T-helper 2 cell treated with Interferon-gamma antibody and Interleukin-4, amounts not matched to agents 100 ng/mL and 5 ng/mL, for 36 hours (primary cell): ENCODE results near the gene SLC22A12. TPM values are rescaled to one million over a fixed set of nuclear protein-coding genes. Genes with fewer than 3 reads are reported as not detected.

ENCODE experiments used
- intact Hi-C: fragments of 100-400 bp; cut with micrococcal nuclease; formaldehyde crosslinking; loops from one replicate; pipeline ENCODE4 v1.15.1; 2023
- total RNA-seq: library from RNA; stranded (reverse); gene quantifications from 2 replicates; pipeline ENCODE4 v1.2.3, GENCODE V29; 2022

Gene SLC22A12
- total RNA-seq, 1 donor from 2014 or later = not detected

DNA sequence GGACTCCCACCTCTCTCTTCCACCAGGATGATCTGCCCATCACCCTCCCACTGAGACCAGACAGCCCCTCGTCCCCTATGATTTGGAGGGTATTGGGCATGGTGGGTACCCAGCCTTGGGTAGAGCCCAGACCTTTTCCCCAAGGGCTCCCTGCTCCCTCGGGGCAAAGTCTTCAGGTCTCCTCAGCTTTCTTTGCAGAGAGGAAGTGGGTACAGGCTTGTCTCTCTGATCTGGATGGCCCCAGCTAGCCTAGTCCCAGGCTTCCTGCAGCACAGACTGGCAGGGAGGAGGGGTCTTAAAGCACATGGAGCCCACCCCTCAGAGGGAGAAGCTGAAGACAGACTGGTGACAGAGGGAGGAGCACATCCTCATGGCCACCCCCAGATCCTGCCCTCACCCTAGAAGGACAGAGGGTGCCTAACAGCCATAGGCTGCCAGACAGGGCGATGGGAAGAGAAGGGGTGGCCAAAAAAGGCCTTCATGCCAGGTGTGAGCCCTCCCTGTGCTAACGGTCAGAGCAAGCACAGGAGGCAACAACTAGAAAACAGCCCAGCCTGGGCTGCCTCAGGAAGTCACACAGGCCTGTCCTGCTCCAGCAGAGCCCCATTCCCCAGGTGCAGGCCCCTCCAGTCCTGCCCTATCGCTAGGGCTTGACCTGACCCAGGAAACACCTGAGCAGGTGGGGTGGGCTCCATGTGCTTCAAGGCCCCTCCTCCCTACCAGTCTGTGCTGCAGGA lies 30.4 kb downstream of the SLC22A12 start:
- intact Hi-C loops = no loop called here

DNA sequence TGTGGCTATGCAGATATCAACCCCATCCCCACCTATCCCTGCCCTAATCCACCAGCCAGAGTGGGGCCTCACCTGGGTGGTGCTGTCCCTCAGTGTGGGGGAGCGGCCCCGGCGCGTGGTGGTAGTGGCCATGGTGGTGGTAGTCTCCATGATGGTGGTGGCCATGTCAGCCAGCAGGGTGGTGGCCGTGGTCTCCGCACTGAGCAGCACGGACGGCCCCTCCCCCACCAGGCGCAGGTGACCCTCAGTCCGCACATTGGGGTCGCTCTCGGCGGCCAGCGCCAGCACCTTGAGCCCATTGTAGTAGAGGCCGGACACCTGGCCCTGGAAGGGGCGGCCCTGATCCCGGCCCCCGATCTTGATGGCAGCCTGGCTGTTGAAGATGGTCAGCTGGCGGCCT lies 31.7 kb downstream of the SLC22A12 start:
- intact Hi-C loops = no loop called here

DNA sequence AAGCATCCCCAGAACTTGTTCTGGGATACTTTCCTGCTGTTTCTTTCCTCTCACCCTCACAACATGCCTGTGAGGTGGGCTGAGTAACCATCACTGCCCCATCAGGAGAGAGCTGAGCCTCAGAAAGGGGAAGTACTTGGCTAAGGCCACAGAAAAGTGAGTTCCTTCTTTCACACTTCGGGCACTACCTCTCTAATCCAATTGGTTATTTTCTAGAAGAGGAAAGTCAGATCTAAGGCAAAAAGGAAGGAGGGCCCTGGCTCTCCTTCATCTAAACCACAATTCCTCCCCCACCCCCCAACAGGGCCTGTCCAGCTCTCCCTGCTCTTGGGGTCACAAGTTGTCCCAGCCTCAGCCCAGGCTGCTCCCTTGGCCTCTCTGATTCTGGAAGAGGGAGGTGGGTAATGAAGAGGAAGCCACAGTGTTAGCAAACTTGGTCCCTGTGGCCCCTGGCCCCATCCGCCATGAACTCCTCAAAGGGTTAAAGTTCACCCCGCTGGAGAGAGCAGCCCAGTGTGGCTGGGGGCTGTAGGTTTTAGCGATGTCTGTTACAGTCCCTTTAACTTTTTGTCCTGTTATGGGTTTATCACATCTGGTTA lies 34.0 kb downstream of the SLC22A12 start:
- intact Hi-C loops = no loop called here

DNA sequence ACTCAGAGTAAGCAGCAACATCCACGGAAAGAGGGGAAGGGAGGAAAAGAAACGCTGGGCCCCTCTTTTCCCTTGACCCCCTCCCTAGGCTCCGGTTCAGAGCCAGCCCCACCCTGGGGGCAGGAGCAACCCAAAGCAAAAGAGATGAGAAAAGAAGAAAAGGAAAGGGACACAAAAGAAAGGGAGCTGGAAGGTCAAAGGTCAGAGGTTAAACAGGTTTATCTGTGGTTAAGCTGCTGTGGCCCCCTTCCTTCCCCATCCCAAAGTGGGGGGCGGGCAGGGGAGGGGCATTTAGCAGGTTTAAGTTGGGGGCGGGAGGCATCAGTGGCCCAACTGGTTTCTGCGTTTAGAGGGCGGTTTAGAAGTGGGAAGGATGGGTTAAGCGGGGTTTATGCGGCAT lies 35.6 kb downstream of the SLC22A12 start:
- intact Hi-C loops = no loop called here

DNA sequence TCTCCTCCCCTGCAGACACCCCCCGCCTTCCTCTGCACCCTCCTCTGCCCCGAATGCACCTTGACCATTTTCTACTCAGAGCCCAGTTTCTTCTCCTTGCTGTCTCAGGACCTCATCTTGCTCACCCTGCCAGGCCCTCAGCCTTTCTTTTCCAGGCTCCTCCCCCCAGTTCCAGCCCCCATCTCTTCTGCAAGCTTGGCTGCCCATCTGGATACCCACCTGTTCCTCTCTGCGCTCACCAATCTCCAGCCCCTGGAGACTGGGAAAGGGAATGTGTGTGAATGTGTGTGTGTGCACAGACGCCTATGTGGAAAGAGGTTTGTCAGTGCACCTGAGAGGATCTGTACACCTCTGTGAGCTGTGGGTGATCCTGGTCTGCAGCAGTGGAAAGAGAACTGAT lies 36.4 kb downstream of the SLC22A12 start:
- intact Hi-C loops = no loop called here

DNA sequence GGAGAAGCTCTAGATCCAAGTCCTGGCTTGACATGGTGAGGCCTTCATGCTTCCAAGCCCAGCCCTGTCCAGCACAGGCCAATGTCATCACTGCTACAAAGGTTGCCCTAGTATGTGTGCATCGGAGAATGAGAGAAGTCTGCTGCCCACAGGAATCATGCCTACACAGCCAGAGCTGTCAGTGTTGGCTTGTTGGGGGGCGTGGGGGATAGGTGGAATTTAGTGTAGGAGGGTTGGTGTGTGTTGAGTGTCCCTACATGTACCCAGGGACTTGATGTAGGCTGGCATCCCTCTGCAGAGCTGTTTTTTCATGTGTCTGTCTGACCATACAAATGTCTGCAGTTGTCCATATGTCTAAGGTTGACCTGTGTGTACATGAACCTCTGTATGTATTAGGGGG lies 37.6 kb downstream of the SLC22A12 start:
- intact Hi-C loops = no loop called here

DNA sequence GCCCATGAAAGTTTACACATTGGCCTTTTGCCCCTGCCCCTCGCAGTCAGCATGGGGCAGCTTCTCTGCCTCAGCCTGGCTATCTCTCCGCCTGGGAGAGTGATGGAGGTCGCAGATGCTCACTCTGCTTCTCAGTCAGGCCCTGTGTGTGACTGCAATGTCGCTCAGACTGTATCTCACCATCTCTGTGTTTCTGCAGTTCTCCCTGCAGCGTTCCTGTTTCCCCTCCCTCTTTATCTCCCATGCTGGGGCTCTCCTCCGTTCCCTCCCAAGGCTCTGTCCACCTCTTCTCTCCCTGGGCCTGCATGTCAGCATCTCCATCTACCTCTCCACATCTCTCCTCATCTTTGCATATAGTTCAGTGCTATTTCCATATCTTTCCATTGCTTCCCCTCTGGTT lies 38.1 kb downstream of the SLC22A12 start:
- intact Hi-C loops = no loop called here

DNA sequence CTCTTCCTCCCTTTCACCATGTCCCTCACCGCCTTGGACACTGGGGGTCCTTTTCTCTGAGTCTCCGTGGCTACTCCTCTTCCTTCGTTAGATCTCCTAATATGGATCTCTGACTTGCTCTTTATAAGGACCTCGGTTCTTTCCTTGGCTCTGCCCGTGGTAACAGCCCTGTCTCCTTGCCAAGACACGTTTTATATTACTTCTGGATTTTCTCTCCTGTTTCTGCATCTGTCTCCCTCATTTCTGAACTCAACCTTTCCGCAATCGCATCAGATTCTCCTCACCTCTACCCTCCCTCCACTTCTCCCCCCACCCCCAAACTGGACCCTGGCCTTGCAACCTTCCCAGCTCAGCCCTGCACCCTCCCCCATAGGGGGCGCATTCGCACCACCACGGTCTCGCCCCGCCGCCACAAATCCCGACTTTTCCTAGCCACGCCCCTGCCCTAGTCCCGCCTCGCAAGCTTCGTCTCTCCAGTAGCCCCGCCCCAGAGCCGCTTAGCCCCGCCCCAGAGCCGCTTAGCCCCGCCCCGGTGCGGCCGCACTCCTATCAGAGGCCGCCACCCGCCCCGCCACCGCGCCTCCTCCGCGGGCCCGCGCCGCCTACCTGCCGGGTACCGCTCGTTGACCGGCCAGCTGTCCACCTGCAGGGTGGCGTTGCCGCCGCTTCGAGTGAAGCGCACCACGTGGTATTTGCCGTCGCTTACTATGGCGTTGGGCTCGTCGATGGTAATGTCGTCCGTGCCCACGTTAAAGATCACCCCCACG lies 39.0 kb downstream of the SLC22A12 start:
- intact Hi-C loops = no loop called here

DNA sequence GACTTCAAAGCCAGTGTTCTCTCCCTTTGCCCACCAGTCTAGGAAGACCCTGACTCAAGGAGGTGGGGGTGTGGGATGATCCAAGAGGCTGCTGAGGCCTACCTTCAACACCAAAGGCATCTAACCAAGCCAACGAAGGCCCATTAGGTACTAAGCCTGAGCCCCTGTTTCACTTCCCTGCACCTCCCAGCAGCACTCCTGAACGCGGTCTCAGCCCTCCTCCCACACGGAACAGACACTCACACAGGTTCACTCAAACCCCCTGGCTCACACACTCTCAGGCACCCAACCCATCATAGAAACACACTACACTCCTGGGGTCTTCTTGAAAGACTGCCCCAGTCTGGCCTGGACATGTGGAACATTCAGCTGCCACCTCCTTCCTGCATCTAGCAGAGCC lies 40.7 kb downstream of the SLC22A12 start:
- intact Hi-C loops = no loop called here

DNA sequence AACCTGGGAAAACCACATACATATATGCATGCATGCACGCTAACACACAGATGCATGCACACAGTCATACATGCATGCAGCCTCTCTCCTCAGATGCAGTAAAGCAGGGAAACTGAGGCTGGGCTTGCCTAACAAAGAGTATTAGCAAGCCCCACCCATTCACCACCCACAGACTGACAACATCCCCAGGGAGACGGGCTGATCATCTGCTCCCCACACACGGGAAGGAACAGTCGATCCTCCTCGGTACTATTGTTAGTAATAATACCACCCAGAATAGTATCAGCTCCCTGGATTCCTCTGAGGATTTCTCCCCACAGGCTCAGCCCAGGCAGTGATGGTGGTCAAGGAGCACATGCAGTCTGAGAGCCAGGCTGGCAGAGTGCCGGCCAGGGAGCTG lies 41.2 kb downstream of the SLC22A12 start:
- intact Hi-C loops = no loop called here

DNA sequence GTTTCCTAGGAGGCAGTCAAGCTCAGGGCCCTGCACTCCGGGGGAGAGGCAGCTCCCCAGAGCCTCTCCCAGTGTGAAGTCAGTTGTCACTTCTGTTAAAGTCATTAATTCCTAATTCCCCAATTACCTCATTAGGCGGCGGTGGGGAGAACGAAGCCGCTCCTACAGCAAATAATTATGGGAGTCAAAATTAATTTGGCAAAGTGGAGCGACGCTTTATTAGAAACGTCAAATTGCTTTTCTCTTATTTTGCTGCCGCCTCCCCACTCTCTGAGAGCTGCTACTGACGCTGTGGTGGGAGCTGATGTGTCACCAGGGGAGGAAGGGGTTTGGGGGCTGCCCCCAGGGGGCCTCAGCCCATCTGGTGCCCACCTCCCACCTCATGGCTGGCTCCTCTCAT lies 41.6 kb downstream of the SLC22A12 start:
- intact Hi-C loops = no loop called here

DNA sequence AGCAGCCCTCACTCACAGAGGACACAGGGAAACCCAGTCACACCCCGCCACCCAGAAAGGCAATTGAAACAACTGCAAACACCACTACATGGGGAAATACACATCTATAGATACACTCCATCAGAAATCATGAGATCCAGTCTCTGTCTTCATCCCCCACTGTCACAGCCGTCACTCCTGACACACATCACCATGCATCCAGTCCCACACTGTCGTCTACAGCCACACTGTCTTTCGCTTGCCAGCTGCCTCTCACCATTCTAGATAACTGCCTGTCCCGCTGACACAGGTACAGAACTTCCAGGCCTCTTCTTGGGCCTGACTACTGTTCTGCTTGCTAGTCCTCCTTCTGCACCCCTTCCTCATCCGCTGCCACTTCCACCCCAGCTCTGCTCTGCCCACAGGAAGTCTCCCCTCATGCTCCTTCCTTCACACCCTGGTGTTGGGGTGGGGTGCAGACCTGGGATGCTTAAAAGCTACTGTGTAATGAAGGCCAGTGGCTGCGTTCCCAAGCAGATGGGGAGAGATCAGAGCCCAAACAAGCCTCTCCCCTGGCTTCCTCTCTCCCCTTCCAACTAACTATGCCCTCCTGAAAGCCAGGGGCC lies 42.6 kb downstream of the SLC22A12 start:
- intact Hi-C loops = no loop called here

DNA sequence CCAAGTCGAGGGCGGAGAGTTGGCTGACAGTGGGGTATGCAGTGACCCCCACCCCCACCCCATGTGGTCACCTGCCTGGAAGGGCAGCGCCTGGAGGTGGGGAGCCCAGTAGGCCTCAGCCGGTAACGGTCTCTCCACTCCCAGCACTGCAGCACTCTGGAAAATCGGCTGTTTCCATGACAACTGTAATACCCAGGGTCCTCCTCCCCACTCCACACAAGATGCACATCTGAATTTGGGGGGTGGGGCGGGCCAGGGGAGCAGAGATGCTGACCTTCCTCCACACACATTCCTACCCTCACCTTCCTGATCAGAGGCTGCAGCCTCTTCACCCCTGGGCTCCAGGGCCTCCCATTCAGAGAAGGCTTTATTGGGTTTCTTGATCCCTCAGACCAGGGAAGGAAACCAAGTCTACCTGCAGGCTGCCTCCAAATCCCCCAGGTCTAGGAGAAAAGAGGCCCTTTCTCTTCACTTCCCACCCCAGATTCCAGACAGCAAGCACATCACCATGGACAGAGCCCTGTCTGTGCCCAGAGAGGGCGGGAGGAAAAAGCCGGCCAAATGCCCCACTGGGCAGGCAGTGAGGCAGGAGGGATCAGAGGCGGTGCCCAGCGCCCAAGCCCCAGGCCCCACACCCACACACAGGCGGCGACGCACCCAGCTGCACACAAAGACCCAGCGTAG lies 46.5 kb downstream of the SLC22A12 start:
- intact Hi-C loops = no loop called here

DNA sequence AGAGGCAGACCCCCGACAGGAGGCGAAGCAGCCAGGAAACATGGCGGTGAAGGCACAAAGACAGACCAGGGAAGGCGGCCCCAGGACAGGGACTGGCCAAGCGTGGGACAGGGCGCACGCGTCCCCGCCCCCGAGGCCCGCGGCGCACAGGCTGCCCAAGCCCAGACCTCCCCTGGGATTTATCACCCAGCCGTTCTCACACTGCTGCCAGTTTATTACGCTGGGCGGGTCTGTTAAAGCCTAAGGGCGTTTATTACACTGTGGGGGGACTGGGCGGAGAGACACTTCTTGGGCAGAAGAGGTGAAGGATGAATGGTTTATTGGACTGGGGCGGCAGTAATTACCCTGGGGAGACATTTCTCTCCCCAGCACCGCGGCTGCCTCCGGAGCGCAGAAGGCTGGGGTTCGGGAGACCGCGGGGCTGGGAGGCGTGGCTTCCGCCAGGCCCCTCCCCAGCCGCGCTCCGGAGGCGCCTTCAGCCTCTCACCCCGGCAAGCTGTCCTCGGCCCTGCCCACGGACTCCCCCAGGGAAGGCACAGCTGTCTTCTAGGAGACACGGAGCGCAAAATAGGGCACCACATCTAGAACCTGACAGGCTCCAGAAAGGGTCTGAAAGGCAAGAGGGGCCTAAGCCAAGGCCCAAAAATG lies 47.1 kb downstream of the SLC22A12 start:
- intact Hi-C loops = no loop called here

DNA sequence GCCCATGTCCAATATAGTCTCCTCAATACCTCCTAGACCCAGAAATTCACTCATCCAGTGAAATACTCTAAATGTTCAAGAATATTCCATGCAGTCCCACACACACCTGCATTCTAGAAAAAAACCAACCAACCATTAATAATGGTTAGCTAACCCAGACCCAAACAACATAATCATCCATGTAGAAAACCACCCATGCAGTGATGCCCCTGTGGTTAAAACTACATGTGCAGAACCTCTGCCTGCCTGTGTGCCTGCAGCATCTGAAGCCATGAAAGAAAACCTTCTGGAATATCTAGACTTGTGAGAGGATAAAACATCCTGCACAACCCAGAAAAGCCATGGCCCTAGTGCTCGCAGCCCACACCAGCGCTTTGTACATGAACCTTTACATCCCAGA lies 47.8 kb downstream of the SLC22A12 start:
- intact Hi-C loops = no loop called here

DNA sequence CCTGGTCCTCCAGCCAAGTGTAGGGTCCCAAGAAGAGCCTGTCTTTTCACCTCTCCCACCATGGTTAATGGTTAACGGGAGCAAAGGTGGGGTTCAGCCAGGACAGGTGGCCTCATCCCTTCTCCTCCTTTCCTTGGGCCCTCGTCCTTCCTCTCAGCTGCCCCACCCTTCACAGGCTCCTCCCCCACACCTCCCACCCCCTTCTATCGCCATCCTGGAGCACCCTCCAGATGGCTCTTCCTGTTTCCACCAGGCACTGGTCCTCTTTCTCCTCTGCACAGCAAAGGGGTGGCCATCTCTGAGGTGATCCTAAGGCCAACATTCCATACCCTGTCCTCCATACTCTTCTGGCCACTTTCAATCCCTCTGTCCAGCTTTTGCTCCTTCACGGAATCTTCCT lies 48.9 kb downstream of the SLC22A12 start:
- intact Hi-C loops = no loop called here

DNA sequence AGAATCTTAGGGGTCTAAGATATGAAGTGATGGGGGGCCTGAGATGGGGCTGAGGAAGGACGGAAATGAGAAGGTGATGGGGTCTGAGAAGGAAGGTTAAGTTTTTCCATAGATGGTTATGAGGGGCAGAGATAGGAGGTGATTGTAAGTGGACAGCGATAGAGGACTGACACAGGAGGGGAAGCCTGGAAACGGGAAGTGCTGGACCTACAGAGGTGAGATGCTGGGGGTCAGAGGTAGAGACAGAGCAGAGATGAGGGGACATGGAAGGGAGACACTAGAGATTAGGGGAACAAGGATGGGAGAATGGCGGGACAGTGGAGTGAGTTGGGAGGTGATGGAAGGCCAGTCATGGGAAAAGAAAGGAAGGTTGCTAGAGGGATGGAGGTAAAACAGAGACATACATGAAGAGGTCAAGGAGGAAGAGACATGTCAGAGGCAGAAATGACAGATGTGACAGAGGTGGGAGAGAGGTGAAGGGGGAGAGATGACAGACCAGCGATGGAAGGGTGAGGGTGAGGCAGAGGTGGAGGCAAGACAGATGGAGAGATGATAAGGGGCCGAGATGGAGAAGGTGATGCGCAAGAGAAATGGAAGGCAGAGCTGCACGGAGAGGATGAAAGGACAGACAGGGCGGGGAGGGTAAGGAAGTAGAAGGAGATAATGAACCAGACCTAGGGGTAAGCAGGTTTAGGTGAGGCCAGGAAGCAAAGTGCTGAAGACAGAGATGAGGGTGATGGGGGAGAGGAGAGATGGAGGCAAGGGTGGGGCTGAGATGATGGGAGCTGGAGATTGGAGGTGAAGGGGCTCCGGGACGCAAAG lies 50.8 kb downstream of the SLC22A12 start:
- intact Hi-C loops = no loop called here

DNA sequence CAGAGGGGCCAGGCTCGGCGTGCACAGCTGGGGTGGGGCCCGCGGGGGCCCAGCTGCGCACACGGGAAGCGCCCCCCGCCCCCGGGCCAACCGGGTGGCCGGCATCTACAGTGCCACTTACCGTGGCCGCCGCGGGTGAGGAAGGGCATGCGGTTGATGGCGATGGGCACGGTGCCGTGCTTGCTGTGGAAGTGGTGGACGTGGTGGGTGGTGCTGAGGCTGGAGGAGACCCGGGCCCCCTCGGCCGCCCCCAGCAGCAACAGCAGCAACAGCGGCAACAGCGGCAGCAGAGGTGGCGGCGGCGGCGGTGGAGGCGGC lies 51.4 kb downstream of the SLC22A12 start:
- intact Hi-C loops = no loop called here

DNA sequence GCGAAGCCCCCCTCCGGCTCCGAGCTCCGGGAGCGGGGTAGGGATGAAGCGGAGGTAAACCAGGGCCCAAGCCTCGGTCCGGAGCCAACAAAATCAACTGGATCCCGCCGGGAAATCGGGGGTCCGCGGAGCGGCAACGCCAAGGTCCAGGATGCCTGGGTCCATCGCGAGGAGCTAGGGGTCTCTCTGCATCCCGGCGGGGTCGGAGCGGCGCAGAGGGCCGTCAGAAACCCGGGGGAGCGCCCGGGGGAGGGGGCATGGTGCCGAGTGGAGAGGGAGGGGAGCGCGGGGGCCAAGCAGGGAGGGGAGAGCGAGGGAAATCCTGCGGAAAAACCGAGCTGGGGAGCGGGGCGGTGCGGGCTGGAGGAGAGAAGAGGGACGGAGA lies 51.8 kb downstream of the SLC22A12 start:
- intact Hi-C loops = no loop called here

DNA sequence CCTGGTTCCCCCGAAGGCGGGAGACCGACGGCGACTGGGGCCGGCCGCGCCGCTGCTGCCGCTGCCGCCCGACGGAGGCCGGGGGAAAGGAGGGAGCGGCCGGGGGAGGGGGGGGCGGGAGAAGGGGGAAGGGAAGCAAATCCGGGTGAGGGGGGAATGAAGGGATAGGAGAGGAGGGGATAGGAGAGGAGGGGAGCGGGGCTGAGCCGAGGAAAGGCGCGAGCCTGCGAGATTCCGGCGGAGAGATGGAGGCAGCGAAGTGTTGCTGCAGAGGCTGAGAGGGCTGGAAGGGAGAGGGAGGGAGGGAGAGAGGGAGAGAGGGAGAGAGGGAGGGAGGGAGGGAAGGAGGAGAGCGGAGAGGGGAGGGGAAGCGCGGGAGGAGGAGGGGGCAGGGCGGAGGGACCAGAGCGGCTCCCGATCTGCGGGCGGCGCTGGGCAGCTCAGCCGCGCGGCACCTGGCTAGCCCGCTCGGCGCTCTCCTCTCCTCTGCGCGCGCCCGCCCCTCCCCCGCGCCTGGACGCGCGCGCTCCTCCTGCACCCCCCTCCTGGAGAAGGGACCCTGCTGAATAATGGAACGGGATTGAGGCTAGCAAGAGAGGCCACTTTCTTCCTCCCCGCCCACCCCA lies 52.3 kb downstream of the SLC22A12 start:
- intact Hi-C loops = no loop called here
